Nephron progenitor cell (in vitro differentiated cells): ENCODE measurements around the gene SMURF2.

ENCODE experiments used
- DNase-seq: peaks from one replicate; pipeline ENCODE4 v3.0.0; 2021
- H3K27ac Mint-ChIP-seq: 2 replicates; pipeline ENCODE4 v1.8.0; 2021; ENCODE audit warnings: mild to moderate bottlenecking, moderate library complexity, mixed read lengths
- H3K27me3 Mint-ChIP-seq: 2 replicates; pipeline ENCODE4 v1.8.0; 2021; ENCODE audit warnings: mild to moderate bottlenecking, low read depth, mixed read lengths; ENCODE audit not compliant: poor library complexity
- H3K36me3 Mint-ChIP-seq: 2 replicates; pipeline ENCODE4 v1.8.0; 2021; ENCODE audit warnings: low read depth, mixed read lengths
- H3K4me1 Mint-ChIP-seq: 2 replicates; pipeline ENCODE4 v1.8.0; 2021; ENCODE audit warnings: mixed read lengths
- H3K4me3 Mint-ChIP-seq: 2 replicates; pipeline ENCODE4 v1.8.0; 2021; ENCODE audit warnings: mild to moderate bottlenecking, moderate library complexity, mixed read lengths
- H3K9me3 Mint-ChIP-seq: 2 replicates; pipeline ENCODE4 v1.8.0; 2021; ENCODE audit warnings: mild to moderate bottlenecking, moderate library complexity, mixed read lengths
- CTCF ChIP-seq: fragments of 200-600 bp; sonication (generic); IDR thresholded peaks from 2 replicates; pipeline ENCODE4 v1.5.0; 2021; ENCODE audit warnings: antibody characterized with exemption

SMURF2 gene

DNA sequence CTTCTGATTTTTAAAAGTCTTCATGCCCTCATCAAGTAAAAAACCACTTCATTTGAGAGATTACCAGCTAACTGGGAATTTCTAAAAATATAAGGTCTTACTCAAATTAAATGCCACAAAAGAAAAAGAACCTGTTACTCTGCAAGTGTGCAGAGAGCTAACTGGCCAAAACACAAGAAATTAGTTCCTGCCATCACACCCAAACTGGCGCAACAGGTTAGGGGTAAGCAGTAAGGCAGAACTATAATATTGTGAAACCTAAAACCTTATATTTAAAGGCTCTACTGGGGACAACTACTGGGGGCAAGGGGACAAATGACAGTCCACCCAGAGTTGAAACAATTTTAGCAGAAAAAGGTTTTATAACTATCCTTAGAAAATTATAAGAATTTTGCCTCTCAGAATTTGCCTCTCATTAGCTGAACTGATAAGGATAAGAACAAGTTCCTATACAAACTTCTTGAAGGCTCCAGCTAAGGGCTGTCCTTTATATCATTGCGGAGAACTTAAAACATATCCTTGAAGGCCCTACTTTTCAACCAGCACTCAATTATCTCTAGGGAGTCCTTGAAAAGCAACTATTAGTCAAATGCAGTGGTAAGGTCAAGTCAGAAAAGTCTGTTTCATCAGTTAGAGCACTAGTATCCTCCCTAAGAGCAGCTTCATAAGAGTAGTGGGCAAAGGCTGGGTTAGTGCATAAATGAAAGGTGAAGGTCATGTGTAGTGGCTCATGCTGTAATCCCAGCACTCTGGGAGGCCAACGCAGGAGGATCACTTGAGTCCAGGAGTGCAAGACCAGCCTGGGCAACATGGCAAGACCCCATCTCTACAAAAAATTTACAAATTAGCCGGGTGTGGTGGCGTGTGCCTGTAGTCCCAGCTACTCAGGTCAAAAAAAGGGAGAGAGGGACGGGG lies 31.5 kb downstream of the SMURF2 start:
- Mint-ChIP-seq H3K27ac (no peak overlapping the region), H3K9me3 (no peaks in the 10 kb centered on the region), H3K4me3 (no peak overlapping the region), H3K4me1 (no peaks in the 10 kb centered on the region), H3K27me3 (no peaks in the 10 kb centered on the region), H3K36me3 (peaks cover 29% of the 10 kb centered on the region)
- TF ChIP-seq CTCF: no peak
- no peak for DNase-seq

DNA sequence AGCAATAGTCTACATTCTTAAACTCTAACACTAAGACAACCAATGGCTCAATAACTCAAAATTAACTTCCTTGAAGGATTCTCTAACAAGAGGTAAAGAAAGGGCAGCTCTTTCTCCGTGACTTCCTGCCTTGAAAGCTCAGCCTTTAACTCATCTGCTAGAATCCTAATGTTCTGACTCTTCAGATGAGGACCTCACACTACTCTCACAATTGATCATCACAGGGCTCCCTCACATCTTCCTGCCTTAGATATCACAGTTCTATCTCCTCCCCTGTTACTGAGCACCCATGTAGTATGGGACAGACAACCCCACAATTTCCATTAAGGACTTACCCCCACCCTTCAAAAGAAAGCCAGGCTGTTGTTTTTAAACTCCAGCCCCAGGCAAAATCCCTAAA lies 33.5 kb downstream of the SMURF2 start:
- TF ChIP-seq CTCF: no peak
- Mint-ChIP-seq H3K36me3 (peaks cover 24% of the 10 kb centered on the region), H3K9me3 (no peaks in the 10 kb centered on the region), H3K27me3 (no peaks in the 10 kb centered on the region), H3K4me3 (no peak overlapping the region), H3K27ac (peak overlapping the region; percentile 42), H3K4me1 (no peaks in the 10 kb centered on the region)
- no peak for DNase-seq

- no peak overlapping the region for H3K4me3 Mint-ChIP-seq
- H3K27me3 Mint-ChIP-seq: no peaks in the 10 kb centered on the region
- no peak for TF ChIP-seq CTCF
- DNase-seq: no peak
- H3K4me1 Mint-ChIP-seq: no peaks in the 10 kb centered on the region
- H3K36me3 Mint-ChIP-seq: peaks cover 28% of the 10 kb centered on the region
- H3K9me3 Mint-ChIP-seq: no peaks in the 10 kb centered on the region
- H3K27ac Mint-ChIP-seq: no peak overlapping the region
These were observed 34.3 kb downstream of the SMURF2 start for GRCh38 chr17:64627797-64628196.

DNA sequence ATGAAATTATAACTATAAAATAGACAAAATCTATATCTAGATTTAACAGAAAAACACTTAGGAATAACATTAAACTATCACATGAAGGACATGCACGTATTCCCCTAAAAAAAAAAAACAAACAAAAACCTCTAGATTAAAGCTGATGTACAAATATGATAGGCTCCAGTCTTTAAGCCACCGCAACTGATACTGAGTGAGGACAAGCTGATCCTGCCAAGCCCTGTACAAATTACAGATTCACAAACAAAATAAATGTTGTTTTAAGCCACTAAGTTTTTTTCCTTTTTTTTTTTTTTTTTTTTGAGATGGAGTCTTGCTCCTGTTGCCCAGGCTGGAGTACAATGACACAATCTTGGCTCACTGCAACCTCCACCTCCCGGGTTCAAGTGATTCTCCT lies 35.3 kb downstream of the SMURF2 start:
- Mint-ChIP-seq H3K27ac (no peak overlapping the region), H3K4me3 (no peak overlapping the region), H3K27me3 (no peaks in the 10 kb centered on the region), H3K4me1 (no peaks in the 10 kb centered on the region), H3K36me3 (peaks cover 28% of the 10 kb centered on the region), H3K9me3 (no peaks in the 10 kb centered on the region)
- DNase-seq: no peak
- TF ChIP-seq CTCF: no peak

- Mint-ChIP-seq H3K4me1 (no peaks in the 10 kb centered on the region), H3K27ac (no peak overlapping the region), H3K9me3 (no peaks in the 10 kb centered on the region), H3K36me3 (peaks cover 28% of the 10 kb centered on the region), H3K4me3 (no peak overlapping the region), H3K27me3 (no peaks in the 10 kb centered on the region)
- TF ChIP-seq CTCF: no peak
- DNase-seq: no peak
These were observed 36.6 kb downstream of the SMURF2 start for GRCh38 chr17:64625541-64625940.
